HG03457 (cell line): ENCODE data around the gene ANKRD65.
"Not testable (repeated sequence)": the region's sequence is repeated elsewhere in the genome, so short reads cannot be mapped to it uniquely, and the experiment has no call there.

Source experiments
- ATAC-seq: cut with Tn5 transposase; IDR thresholded peaks from one replicate; pipeline ENCODE4 v1.9.1; 2021; ENCODE audit warnings: moderate number of reproducible peaks; ENCODE audit not compliant: unreplicated experiment

The ANKRD65 gene

GRCh38 chr1:1373815-1374588, 47.1 kb downstream of the ANKRD65 start:
- no peak for ATAC-seq

GRCh38 chr1:1373051-1373814, 47.8 kb downstream of the ANKRD65 start:
- no peak for ATAC-seq

GRCh38 chr1:1371746-1372711, 49.0 kb downstream of the ANKRD65 start:
- ATAC-seq, result no peak

GRCh38 chr1:1371364-1371745, 49.7 kb downstream of the ANKRD65 start:
- no peak for ATAC-seq

GRCh38 chr1:1370771-1371300, 50.2 kb downstream of the ANKRD65 start:
- ATAC-seq, result no peak

GRCh38 chr1:1370094-1370493, 51.0 kb downstream of the ANKRD65 start:
- not testable (repeated sequence) for ATAC-seq
